ENCODE results near the gene TNNC1. TPM values are rescaled to one million over a fixed set of nuclear protein-coding genes. Genes with fewer than 3 reads are reported as not detected.

TNNC1 gene
- total RNA-seq, 1 experiment from 2014 or later: 8.3 TPM

DNA sequence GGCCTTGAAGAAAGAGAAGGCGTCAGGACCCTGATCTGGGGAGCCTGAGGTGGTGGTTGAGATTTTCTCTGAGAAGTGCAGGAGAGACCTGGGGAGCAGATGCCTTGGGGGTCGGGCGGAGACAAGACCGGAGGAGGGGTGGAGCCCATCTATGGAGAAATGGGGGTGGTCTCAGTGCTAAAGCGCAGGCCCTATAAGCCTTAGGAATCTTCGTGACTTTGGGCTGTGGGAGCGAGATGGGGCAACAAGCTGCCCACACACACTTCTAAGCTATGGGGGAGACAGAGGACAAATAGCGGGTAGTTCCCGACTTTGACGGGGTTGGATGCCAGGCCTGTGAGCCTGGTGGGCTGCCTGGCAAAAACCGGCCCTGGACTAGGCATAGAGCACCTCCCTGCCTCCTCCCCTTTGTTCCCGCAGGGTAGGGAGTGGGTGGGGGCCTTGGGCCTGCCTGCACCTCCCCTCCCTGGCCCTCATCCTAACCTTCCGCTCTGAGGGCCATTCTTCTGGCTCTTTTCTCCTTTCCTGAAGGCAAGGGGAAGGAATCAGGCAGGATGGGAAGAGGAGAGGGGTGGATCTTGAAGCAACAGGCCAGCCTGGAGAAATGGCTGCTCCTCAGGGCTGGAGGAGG lies 2.4 kb upstream of the TNNC1 start:
- no peaks in the 10 kb centered on the region for H3K27me3 ChIP-seq (ENCODE audit: insufficient read depth, low read depth)
- peaks cover 8% of the 10 kb centered on the region; the same call in 1 of the 2 replicates for H3K79me2 ChIP-seq (ENCODE audit: low read depth)
- CTCF ChIA-PET: no interaction called here
- no peaks in the 10 kb centered on the region for H3K36me3 ChIP-seq (ENCODE audit: low read depth)
- no peak overlapping the region for H2AFZ ChIP-seq
- no TSS peak for BruUV-seq (replicated peaks)
- no peaks in the 10 kb centered on the region for H3K9me2 ChIP-seq (ENCODE audit: insufficient read depth)
- peaks cover 11% of the 10 kb centered on the region; the same call in 1 of the 2 replicates for H3F3A ChIP-seq (ENCODE audit: insufficient read depth, low read depth)
- intact Hi-C loops (cut with micrococcal nuclease; ENCODE audit: unreplicated experiment): no loop called here
- POLR2A ChIA-PET (ENCODE audit: unreplicated experiment): interaction anchor here (0.6 kb wide), 1 partner anchor 80 kb away, joined by 4 read pairs; the partner anchor contains the start of gene UQCC5
- H3K4me1 ChIP-seq (replicated peaks; ENCODE audit: insufficient read depth): peaks cover 25% of the 10 kb centered on the region
- H4K20me1 ChIP-seq (ENCODE audit: insufficient read depth): no peaks in the 10 kb centered on the region
- H3K4me3 ChIP-seq: peak overlapping the region; percentile 81
- H3K4me2 ChIP-seq: peak overlapping the region; percentile 77
- TF ChIP-seq EZH2 (IDR thresholded peaks at IDR 0.05; ENCODE audit: low read depth): no peak
- TF ChIP-seq, protein P1, sequence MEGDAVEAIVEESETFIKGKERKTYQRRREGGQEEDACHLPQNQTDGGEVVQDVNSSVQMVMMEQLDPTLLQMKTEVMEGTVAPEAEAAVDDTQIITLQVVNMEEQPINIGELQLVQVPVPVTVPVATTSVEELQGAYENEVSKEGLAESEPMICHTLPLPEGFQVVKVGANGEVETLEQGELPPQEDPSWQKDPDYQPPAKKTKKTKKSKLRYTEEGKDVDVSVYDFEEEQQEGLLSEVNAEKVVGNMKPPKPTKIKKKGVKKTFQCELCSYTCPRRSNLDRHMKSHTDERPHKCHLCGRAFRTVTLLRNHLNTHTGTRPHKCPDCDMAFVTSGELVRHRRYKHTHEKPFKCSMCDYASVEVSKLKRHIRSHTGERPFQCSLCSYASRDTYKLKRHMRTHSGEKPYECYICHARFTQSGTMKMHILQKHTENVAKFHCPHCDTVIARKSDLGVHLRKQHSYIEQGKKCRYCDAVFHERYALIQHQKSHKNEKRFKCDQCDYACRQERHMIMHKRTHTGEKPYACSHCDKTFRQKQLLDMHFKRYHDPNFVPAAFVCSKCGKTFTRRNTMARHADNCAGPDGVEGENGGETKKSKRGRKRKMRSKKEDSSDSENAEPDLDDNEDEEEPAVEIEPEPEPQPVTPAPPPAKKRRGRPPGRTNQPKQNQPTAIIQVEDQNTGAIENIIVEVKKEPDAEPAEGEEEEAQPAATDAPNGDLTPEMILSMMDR (conservative IDR thresholded peaks at IDR 0.05): no peak
- no peak overlapping the region for H3K27ac ChIP-seq
- DNase-seq: no peak
- no peaks in the 10 kb centered on the region for H3K9me3 ChIP-seq (ENCODE audit: insufficient read depth, low read depth)

DNA sequence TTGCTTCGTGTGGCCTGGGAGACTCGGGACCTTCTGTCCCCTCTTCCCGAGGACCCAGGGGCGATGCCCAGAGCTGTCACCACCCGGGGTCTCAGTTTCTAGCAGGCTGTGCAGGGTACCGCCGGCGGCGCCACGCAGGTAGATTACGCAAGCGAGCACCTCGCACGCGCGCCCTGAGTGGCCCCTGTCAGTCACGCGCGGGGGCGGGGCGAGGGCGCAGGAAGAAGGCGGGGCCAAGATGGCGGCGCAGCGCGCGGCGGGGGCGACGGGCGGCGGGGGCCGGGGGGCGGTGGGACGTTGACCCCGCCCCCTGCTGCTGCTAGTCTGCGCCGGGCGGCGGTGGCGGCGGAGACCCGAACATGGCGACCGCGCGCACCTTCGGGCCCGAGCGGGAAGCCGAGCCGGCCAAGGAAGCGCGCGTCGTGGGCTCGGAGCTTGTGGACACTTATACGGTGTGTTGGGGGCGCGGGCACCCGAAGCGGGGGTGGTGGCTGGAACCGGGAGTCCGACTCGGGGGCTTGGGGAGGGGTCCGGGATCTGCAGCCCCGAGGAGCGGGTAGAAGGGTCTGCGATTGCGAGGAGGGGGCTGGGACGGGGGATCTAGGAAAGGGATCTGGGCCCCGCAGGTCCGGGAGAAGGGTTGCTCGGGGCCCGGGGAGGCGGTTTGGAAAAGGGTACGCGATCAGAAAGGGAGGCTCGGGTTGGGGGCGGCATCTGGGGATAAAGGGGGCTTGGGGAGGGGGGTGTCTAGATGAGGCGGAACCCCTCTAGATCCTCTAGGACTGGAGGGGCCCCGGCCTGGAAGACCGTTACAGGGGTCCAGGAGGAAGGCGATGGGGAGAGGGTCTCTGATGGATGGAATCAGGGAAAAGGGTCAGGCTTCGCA lies 1.7 kb upstream of the TNNC1 start, which contains the start of gene NISCH:
Gene NISCH, plus strand, starts transcription at position 322 of the 886 bp plus-strand sequence. Its CDS starts 38 bp downstream, at position 360.
- Histone ChIP-seq H3K9me2 (ENCODE audit: insufficient read depth) (no peaks in the 10 kb centered on the region), H3K27me3 (ENCODE audit: insufficient read depth, low read depth) (no peaks in the 10 kb centered on the region), H3F3A (ENCODE audit: insufficient read depth, low read depth) (peaks cover 11% of the 10 kb centered on the region; the same call in 1 of the 2 replicates), H3K36me3 (ENCODE audit: low read depth) (no peaks in the 10 kb centered on the region), H3K4me2 (peak within 1 kb of the TSS; percentile 77), H3K4me1 (replicated peaks; ENCODE audit: insufficient read depth) (peaks cover 27% of the 10 kb centered on the region), H3K27ac (no peak within 1 kb of the TSS), H2AFZ (peak within 1 kb of the TSS; percentile 92), H3K79me2 (ENCODE audit: low read depth) (peaks cover 8% of the 10 kb centered on the region; the same call in 1 of the 2 replicates), H3K4me3 (peak within 1 kb of the TSS; percentile 81), H3K9me3 (ENCODE audit: insufficient read depth, low read depth) (no peaks in the 10 kb centered on the region), H4K20me1 (ENCODE audit: insufficient read depth) (no peaks in the 10 kb centered on the region)
- no TSS peak for BruUV-seq (replicated peaks)
- ChIA-PET CTCF (no interaction called here), POLR2A (ENCODE audit: unreplicated experiment) (no interaction called here)
- DNase-seq: peak in 1 of 2 experiments; percentile 92
- intact Hi-C loops (cut with micrococcal nuclease; ENCODE audit: unreplicated experiment): loop anchor here (2.0 kb wide), 1 partner anchor 71 kb away; no protein-coding TSS in a partner anchor
- no peak for TF ChIP-seq EZH2 (IDR thresholded peaks at IDR 0.05; ENCODE audit: low read depth)
- TF ChIP-seq, protein P1 (conservative IDR thresholded peaks at IDR 0.05): no peak

GRCh38 chr3:52454938-52455282 lies 1.1 kb upstream of the TNNC1 start:
- peak overlapping the region; percentile 77 for H3K4me2 ChIP-seq
- H3K27ac ChIP-seq: no peak overlapping the region
- H3K4me1 ChIP-seq (replicated peaks; ENCODE audit: insufficient read depth): peaks cover 33% of the 10 kb centered on the region
- no peak for DNase-seq
- TF ChIP-seq EZH2 (IDR thresholded peaks at IDR 0.05; ENCODE audit: low read depth): no peak
- TF ChIP-seq, protein P1 (conservative IDR thresholded peaks at IDR 0.05): no peak
- H3F3A ChIP-seq (ENCODE audit: insufficient read depth, low read depth): peaks cover 11% of the 10 kb centered on the region; the same call in 1 of the 2 replicates
- H3K79me2 ChIP-seq (ENCODE audit: low read depth): peaks cover 8% of the 10 kb centered on the region; the same call in 1 of the 2 replicates
- H3K36me3 ChIP-seq (ENCODE audit: low read depth): no peaks in the 10 kb centered on the region
- TSS peak; percentile 34 for BruUV-seq (replicated peaks)
- H4K20me1 ChIP-seq (ENCODE audit: insufficient read depth): no peaks in the 10 kb centered on the region
- ChIA-PET CTCF (no interaction called here), POLR2A (ENCODE audit: unreplicated experiment) (no interaction called here)
- H3K9me3 ChIP-seq (ENCODE audit: insufficient read depth, low read depth): no peaks in the 10 kb centered on the region
- peak overlapping the region; percentile 67 for H2AFZ ChIP-seq
- H3K9me2 ChIP-seq (ENCODE audit: insufficient read depth): no peaks in the 10 kb centered on the region
- intact Hi-C loops (cut with micrococcal nuclease; ENCODE audit: unreplicated experiment): loop anchor here (2.0 to 5.0 kb wide), 2 partner anchors 72 to 238 kb away; no protein-coding TSS in a partner anchor
- H3K4me3 ChIP-seq: peak overlapping the region; percentile 81; the same call in 1 of the 2 replicates
- H3K27me3 ChIP-seq (ENCODE audit: insufficient read depth, low read depth): no peaks in the 10 kb centered on the region

All from PC-9 (cell line).